Omental fat pad (tissue), 4 donors: ENCODE data around the gene HNRNPDL. TPM values are rescaled to one million over a fixed set of nuclear protein-coding genes. Genes with fewer than 3 reads are reported as not detected.

Experiments used
- ATAC-seq: fragments of 150-250 bp; one replicate; pipeline ENCODE4 v1.9.1; 2016; ENCODE audit warnings: mild to moderate bottlenecking, moderate library complexity; ENCODE audit not compliant: low FRiP score
- DNase-seq: peaks from one replicate; pipeline ENCODE4 v3.0.0-alpha.2; 2019; ENCODE audit warnings: low spot score
- CTCF ChIP-seq, 3 donors: fragments of 450-650 bp; IDR thresholded peaks; one replicate each; pipeline ENCODE4 v1.5.1; 2016 to 2017; ENCODE audit warnings: antibody characterized with exemption in 3 of 3, mild to moderate bottlenecking in 3 of 3, moderate library complexity in 2 of 3
- total RNA-seq, 4 donors: library from RNA; depleted of rRNA; stranded (reverse); fragments of >200 nt; gene quantifications; one replicate each; pipeline ENCODE4 v1.1.0, GENCODE V29; 2016

The HNRNPDL gene
- total RNA-seq, 4 donors from 2014 or later, result 165 to 237 (median 185) TPM

- ATAC-seq (no peak), DNase-seq (no peak)
- no peak for TF ChIP-seq CTCF (IDR thresholded peaks at IDR 0.05)
Measured at GRCh38 chr4:82447886-82448285, 17.6 kb upstream of the HNRNPDL start.

GRCh38 chr4:82439088-82439487, 8.8 kb upstream of the HNRNPDL start:
- ATAC-seq, result no peak
- no peak for DNase-seq
- TF ChIP-seq CTCF (IDR thresholded peaks at IDR 0.05), result no peak

GRCh38 chr4:82437285-82438005, 7.2 kb upstream of the HNRNPDL start:
- no peak for TF ChIP-seq CTCF (IDR thresholded peaks at IDR 0.05)
- DNase-seq (no peak), ATAC-seq (no peak)

- ATAC-seq (no peak), DNase-seq (no peak)
- TF ChIP-seq CTCF (IDR thresholded peaks at IDR 0.05), result no peak
Measured at GRCh38 chr4:82436780-82437179, 6.5 kb upstream of the HNRNPDL start.

DNA sequence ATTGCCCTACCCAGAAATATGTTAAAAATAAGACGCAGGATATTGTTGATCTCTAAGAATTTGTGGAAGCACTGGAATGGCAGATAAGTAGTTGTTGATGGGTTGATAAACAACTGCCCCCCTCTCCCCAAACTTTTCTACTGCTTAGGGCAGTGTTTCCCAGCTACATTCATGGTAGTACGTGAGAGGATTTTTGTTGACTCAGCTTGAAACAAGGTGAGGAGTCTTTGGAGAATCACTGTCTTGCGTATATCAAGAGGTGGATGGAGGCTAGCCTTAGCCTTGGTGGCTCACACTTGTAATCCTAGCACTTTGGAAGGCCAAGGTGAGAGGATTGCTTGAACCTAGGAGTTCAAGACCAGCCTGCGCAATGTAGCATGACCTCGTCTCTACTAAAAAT, 5.9 kb upstream of the HNRNPDL start:
- no peak for DNase-seq
- ATAC-seq, result no peak
- TF ChIP-seq CTCF (IDR thresholded peaks at IDR 0.05), result no peak

DNA sequence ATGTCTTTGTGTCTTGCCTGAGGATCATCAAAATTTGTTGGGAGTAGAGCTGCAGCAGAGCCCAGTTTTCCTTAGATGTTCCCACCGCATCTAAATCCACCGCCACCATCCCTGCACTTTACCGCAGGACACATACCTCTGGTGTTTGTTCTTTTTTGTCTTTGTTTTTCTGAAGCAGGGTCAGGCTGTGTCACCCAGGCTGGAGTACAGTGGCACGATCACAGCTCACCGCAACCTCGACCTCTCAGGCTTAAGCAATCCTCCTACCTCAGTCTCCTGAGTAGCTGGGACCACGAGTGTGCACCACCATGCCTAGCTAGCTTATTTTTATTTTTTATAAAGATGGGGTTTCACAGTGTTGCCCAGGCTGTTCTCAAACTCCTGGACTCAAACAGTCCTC, 4.7 kb upstream of the HNRNPDL start:
- no peak for DNase-seq
- ATAC-seq, result no peak
- TF ChIP-seq CTCF (IDR thresholded peaks at IDR 0.05), result no peak

DNA sequence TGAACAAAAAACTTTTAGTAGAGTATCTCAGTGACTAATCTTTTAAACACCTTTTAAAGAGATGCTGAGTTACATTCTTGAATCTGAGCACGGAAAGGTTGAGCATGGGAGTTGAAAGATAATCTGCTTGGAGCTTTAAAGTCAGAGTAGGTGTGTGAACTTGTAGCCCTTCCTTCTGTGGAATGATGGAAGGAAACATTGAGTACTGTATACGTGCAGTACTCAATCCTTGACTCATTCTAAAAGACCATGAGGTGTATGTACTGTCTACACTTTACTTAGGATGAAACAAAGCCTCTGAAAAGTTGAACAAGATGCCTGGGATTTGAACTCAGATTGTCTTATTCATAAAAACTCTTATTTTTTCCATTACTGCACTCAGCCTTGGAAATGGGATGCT, 3.5 kb upstream of the HNRNPDL start:
- ATAC-seq, result no peak
- no peak for DNase-seq
- TF ChIP-seq CTCF (IDR thresholded peaks at IDR 0.05), result no peak
